Stimulated activated CD4-positive, alpha-beta T cell treated with anti-CD3 and anti-CD28 coated beads, Interleukin-2, amount 100 ng/mL, for 24 hours (primary cell): ENCODE data around the gene ASB2.

Experiments
- DNase-seq, 2 donors: peaks; one replicate each; pipeline ENCODE4 v3.0.0-alpha.2; 2020

ASB2 gene

DNA sequence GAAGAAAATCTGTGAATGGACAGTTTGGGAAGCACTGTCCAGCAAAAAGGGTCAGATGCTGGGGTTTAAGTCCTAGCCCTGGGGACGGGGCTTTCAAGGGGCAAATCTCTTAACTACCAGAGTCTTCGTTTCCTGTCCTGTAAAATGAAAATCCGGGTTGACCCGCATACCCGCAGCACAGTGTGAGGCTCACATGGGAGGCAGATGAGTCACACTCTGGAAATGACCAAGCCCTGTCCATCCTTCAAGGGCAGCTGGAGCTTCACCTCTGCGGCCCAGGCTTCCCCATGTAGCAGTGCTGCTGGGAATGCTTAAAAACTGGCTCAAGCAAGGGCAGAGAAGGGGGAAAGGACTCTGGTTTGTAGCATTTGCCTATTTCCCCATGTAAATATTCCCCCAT, 30.3 kb downstream of the ASB2 start:
- no peak for DNase-seq

DNA sequence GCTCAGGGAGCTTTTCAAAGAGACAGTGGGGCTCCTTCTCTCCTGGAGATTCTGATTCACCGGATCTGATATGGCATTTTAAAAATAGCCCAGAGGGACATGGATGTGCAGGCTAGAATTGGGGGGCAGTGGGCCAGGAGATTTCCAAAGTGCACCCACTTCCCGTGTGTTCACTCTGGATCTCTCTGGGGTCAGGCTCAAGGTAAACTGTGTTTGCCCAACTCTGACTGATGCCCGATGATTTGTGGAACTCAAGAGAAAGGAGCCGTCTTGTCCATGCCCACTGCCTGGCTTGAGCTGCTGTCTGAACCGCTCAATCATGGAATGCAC, 31.3 kb downstream of the ASB2 start:
- no peak for DNase-seq

DNA sequence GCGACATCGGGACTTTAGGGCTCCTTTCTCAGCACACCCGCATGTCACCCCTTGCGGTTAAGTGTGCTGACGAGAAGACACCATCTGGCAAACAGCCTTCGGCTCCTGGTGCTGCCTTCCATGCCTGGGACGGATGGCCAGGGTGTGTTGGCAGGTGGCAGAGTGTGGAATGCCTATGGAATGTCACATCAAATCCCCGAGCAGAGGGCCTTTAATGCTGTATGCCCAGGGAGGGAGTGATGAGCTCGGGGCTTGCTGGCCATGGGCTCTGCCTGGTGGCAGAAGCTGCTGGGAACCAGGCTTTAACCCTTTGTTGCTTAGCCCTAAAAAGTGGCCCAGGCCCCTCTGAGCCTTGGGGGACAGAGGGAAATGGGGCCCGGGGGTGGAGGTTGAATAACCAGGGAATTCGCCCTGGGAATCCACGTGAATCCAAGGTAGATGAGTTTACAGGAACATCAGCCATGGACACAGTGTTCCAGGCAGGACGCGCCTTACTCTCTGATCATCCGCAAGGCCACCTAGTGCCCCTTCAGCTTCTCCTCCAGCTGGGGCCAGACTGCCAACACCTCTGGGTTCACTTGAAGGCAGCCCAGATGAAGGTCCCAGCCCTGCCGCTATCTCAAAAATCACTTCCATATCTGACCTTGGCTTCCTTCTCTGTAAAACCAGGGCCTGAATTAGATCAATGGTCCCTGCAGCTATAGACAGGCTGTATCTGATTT, 31.9 kb downstream of the ASB2 start:
- DNase-seq, result no peak

DNA sequence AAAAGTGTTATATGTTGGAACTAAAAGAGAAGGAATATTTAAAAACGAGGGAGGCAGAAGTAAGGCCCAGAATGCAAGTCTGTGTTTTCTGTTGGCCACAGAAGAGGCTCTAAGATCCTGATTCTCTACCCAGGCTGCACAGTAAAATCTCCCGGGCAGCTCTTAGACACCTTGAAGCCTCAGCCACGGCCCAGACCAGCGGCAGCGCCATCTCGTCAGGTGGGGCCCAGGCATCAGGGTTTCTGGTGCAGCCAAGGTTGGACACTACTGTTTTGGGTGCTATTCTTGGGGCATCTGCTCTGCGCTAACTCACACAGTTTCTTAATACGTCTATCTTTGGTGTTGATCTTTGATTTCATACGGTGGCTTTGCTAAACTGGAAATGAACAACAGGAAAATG, 32.4 kb downstream of the ASB2 start:
- DNase-seq, result no peak

GRCh38 chr14:93943052-93943451, 33.3 kb downstream of the ASB2 start:
- DNase-seq, result no peak

DNA sequence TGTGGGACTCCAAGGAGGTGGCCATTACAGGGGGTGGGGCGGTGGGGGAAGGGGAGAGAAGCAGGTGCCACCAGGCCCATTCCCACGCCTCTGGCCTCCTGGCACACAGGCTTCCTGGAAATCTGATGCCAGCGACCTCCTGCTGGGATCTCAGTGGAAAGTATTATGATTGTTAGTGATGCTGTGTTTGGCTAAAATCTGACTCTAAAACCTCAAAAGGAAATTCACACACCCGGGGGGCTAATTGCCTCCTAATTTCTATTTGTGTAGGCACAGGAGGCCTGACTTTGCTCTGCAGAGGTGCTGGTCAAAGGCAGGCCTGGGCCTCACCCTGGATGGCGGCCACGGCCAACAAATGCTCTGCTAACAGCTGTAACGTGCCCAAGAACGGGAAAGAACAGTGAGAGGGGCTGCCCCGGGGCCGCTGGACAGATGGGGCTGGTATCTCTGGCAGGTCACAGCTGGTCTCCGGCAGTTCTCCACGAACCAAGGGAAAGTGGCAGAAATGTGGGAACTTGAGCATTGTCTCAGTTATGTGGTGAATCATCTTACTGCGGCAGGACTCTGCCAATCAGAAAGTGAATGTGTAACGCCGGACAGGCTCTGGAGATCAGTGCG, 35.0 kb downstream of the ASB2 start:
- DNase-seq, result no peak

- DNase-seq, result no peak
Observed at GRCh38 chr14:93940437-93940836, 35.9 kb downstream of the ASB2 start.

DNA sequence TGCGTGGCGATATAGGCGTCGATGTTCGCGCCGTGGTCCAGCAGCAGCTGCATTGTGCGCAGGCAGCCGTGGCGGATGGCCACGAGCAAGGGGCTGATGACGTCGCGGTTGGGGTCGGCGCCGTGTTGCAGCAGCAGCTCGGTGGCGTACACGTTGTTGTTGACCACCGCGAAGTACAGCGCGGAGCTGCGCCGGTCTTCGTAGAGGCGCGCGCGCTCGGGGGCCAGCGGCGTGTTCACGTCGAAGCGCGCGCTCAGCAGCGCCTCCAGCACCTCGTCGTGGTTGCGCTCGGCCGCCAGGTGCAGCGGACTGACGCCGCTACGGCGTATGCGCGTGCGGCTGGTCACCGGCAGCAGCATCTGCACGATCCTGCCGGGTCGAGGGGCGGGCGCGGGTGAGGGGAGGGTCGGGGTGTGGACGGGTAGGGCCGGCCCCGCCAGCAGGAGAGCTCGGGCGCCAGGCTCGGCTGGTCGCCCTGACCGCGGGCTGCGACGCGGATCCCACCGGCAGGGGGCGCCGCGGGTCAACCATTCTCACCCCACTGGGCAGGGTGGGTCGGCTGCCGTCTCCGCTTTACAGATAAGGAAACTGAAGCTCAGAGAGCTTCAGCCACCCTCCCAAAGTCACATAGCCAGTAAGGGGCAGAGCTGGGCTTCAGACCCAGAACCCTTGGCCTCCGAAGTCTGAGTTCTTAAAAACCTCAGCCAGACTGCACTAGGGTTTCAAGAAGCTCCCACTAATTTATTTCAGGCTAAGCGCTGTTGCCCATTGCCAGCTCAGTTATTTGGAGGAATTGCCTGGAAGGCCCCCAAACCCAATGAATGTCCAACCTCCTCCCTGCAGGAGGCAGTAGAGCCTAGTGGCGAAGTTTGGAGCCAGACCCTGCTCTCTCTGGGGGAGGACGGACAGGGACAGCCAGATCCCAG, 36.8 kb downstream of the ASB2 start:
- peak; percentile 96 for DNase-seq

DNA sequence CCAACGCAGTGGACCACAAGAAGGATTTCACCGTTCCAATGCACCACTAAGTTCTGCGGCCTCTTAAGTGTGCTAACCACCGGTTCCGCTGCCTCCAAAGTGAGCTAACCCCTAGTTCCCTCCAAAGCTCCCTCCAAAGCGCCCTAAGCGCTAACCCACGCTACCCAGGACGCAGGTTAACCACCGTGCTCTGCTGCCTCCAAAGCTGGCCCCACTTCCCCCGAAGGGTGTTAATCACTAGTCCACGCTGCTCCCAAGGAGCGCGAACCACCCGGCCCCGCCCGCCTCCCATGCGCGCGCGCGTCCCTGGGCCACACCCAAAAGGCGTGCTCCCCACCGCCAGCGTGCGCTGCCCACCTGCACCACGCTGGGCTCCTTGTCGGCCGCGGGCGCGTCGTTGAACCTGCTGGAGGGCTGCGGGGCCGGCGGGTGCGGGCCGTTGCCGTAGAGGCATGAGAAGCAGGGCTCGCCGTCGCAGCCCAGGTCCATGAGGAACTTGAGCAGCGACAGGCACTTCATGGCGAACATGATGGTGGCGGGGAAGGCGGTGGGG, 37.5 kb downstream of the ASB2 start:
- peak in 1 of 2 donors; percentile 24 for DNase-seq

DNA sequence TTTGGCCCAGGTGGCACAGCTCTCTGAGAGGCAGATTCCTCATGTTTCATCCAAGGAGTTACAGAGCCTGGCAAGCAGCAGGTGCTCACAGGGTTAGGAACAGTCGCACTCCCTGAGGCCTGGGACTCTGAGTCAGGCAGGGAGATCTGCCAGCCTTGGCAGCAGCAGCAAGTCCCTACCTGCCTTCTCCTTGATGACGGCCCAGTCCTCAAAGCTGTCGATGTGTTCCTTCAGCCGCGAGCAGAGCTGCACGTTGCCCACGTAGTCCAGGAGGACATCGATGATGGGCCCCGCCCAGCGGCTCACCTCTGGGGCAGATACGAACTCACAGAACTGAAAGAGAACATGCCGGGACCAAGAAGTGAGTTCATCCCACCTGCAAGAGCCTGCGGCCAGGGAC, 38.9 kb downstream of the ASB2 start:
- DNase-seq, result no peak

GRCh38 chr14:93936926-93937325, 39.4 kb downstream of the ASB2 start:
- DNase-seq, result no peak

- DNase-seq, result peak in 1 of 2 donors; percentile 20
Observed at GRCh38 chr14:93936245-93936644, 40.1 kb downstream of the ASB2 start.

- no peak for DNase-seq
Observed at GRCh38 chr14:93935213-93935612, 41.2 kb downstream of the ASB2 start.

GRCh38 chr14:93932642-93933041, 43.7 kb downstream of the ASB2 start:
- DNase-seq, result no peak

DNA sequence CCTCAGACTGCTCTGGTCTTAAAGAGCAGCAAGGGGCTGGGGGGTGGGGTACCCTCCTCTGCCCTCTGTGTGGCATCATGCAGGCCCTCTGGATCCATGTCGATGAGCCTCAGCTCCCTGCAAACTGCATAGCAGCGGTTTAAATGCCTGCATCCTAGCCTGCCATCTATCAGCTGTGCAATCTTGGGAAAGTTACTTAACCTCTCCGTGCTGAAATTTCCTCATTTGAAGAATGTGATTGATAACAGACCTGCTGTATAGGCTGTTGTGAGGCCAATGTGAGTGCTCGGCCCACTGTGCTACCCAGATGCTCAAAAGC, 45.4 kb downstream of the ASB2 start:
- DNase-seq, result no peak

- DNase-seq, result no peak
Observed at GRCh38 chr14:93930296-93930988, 45.9 kb downstream of the ASB2 start.

- no peak for DNase-seq
Observed at GRCh38 chr14:93929657-93930056, 46.7 kb downstream of the ASB2 start.

- DNase-seq, result no peak
Observed at GRCh38 chr14:93929048-93929535, 47.3 kb downstream of the ASB2 start.

- DNase-seq, result no peak
Observed at GRCh38 chr14:93928184-93929047, 48.0 kb downstream of the ASB2 start.

DNA sequence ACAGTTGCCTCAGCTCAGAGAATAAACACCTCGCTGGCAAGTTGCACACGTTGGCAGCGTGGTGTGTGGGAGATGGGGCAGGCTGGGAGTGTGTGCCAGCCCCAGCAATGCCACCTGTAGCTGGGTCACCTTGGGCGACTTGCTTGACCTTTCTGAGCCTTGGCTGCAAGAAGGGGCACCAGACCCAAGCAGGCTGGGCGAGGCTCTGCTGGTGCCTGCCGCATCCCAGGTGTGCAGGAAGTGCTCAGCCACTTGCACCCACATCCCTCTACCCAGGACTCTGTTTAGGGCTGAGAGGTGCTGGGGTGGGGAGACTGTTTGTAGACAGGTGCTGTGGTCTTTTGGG, 48.6 kb downstream of the ASB2 start:
- no peak for DNase-seq

DNA sequence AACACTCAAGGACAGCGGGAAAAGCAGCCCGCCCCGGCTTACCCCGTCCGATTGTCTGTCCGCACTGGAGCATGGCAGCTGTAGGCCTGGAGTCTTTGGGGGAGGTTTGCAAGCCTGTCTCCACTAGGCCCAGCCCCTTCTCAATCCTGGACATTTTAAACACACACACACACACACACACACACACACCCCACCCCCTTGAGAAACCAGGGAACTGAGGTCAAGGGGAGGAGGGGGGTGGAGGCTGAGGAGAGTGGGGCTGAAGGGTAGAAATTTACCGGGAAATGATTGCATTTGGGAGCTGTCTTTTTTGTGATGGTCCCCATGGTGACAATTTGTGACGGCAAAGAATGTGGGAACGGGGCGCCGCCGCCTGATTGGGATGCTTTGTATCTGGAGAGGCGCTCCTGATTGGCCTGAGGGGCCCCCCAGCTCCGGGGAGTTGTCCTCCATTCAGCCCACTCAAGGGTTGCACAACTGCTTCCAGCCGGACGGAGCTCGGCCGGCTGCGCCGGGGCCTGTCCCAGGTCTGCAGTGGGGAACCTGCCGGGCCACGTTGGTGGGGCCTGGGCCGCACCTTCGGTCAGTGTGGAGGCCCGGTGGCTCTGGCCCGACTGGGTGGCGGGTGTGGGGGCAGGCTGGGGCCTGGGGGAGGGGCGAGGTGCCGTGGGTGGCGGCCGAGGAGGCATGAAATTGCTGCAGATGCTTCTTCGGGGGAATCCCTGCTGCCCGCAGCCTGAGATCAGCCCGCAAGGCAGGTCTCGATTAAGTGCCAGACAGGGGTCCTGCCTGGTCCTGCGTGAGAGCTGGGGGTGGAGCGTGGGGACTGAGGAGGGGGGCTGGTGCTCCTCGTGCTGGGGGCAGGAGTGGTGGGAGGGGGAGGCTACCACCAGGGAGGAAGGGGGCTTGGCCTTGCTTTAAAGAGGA, 49.2 kb downstream of the ASB2 start, which contains the start of gene FAM181A:
FAM181A (plus strand) TSS at position 472 of the 927 bp plus-strand sequence. CDS start 942 bp downstream, outside the sequence.
- DNase-seq, result no peak
